GM18858 (cell line): ENCODE measurements around the gene CLCNKB.
"Not testable (repeated sequence)": the region's sequence is repeated elsewhere in the genome, so short reads cannot be mapped to it uniquely, and the experiment has no call there.

Source experiments
- ATAC-seq: cut with Tn5 transposase; IDR thresholded peaks from one replicate; pipeline ENCODE4 v1.9.1; 2021; ENCODE audit not compliant: unreplicated experiment

The CLCNKB gene

DNA sequence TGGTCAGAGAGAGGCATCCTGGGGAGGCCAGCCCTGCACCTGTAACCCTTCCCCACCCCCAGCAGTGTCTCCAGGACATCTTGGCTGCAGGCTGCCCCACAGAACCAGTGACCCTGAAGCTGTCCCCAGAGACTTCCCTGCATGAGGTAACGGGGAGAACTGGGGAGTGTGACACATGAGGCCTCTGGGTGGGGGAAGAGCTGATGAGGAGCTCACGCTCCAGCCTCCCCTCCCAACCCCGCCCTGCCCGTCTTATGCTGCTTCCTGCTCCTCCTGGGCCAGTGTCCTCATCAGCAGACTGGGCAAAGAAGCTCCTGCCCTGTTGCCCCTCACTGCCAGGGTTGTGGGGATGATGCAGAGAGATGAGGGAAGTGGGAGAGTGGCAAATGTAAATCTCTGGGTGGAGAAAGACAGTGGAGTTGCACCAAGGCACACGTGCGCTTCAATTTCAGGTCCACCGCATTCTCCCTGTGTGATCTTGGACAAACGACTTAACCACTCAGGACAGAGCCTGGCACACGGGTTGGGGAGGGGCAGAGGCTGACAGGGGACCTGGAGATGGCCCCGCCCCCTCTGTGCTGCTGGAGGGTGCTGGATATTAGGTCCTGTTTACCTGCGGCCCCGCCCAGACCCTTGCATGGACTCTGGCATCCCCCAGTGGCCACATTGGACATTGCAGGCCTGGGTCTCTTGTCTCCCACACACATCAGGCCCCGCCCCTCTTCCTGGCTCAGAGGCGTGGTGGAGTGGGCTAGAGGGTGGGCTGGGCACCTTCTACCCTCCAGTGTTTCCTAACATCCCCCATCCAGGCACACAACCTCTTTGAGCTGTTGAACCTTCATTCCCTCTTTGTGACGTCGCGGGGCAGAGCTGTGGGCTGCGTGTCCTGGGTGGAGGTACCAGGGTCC, 12.3 kb downstream of the CLCNKB start:
- no peak for ATAC-seq

DNA sequence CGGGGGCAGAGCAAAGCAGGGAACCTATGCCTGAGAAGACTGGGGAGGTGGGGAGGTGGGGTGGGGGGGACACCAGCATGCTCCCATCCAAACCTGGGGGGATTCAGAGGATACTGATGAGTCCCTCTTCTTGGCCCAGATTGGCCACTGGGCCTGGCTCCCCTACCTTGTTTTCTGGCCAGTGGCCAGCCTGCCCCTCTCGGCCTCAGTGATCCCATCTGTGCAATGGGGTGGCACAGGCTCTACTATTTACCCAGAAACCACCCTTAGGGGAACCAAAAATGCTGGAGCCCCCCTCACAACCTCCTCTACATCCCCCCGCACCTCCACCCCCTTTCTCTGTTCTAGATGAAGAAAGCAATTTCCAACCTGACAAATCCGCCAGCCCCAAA, 12.9 kb downstream of the CLCNKB start:
- not testable (repeated sequence) for ATAC-seq

DNA sequence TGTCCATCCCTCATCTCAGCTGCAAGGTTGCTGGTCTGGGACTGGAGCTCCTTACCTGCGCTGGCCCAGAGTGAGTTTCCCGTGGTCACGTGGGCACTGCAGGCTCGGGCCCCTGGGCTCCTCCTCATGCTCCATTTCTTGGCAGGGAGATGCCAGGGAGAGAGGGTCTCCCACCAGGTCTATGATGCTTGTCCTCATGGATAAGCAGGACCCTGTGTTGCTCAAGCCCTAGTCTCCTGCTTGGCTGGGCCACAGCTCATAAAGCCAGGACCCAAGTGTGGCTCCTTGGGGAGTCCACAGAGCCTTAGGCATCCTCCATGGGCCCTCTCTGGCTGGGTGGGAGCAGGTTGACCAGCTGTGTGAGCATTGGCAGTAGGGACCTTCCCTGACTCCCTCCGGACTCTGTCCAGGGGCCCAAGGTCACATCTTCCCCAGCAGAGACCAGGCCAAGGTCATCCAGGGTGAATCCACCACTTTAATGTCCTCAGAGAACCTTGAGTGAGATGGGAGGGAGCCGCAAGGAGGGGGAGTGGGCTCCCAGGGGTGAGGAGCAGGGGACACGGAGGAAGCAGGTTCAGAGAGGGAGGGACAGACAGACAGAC, 13.8 kb downstream of the CLCNKB start:
- not testable (repeated sequence) for ATAC-seq

DNA sequence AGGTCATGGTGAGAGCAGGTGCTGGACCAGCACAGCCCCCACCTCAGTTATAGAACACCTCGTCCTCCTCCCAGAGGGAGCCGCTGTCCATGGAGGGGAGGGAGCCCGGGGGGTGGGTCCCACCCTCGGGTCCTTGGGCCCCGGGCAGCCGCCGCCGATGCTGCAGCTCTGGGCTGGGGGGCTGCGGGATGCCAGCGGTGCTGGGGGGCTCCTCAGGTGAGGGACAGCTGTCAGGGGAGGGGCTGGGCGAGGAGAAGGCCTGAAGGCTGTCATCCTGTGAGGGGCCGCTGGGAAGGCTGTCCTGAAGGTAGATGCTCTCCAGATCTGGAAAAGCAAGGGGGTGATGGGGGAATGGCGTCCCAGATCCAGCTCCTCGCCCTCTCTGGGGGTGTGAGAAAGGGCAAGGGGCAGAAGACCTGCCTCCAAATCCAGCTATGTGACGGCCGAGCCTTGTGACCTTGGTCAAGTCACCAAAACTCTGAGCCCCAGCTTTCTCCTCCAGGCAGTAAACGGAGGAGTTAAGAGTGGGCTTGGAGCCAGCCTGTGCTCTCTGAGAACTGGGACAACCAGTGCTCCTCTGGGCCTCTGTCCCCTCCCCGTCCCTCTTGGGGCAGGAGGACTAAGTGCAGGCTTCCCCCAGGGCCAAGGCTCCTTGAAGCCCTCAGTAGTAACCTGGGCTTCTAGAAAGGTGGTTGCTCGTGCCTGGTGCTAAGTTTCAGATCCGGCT, 15.0 kb downstream of the CLCNKB start:
- ATAC-seq = not testable (repeated sequence)

DNA sequence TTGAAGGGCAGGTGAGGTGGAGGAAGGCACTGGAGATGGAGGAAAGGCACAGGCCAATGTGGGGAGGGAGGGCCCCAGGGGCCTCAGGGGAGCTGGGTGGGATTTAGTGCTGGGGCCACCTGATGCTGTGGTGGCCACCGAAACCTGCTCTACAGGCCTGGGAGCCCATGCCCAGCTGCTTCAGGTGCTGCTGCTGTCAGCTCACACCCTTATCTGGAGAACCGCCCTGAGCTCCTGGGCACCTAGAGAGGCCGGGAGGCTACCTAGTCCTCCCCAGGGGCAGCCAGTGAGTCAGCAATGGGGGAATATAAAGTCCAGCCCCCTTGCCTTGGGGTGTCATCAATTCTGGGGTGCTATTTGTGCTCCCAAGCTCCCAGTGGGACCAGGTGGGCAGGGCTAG, 17.7 kb downstream of the CLCNKB start:
- no peak for ATAC-seq

DNA sequence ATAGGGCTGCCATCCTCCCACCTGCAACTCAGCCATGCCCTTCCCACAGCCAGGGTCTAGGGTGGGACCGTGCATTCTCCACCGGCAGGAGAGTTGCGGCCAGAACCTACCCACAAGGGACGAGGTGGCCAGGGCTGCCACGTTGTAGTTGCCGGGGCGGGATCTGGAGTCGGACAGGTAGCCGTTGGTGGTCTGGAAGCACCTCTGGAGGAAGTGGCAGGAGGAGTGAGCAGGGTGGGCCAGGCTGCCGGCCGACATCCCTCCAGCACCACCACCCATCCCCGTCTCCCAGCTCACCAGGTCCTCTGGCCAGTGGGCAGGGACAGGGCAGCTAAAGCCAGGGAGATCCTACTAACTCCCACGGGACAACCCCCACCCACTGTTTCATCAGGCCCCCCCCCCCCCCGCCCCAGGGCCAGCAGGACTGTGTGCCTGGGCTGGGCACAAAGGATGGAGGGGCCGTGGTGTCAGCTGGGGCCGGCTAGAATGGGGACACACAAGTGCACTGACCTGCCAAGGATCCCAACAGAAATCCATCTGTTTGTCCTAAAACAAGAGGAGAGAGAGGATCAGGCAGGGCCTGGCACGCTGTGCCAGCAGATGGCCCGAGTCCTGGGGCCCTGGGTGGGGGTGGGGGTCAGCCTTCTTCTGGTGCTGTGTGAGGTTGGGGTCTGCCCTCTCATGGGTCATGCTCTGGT, 18.6 kb downstream of the CLCNKB start:
- not testable (repeated sequence) for ATAC-seq

DNA sequence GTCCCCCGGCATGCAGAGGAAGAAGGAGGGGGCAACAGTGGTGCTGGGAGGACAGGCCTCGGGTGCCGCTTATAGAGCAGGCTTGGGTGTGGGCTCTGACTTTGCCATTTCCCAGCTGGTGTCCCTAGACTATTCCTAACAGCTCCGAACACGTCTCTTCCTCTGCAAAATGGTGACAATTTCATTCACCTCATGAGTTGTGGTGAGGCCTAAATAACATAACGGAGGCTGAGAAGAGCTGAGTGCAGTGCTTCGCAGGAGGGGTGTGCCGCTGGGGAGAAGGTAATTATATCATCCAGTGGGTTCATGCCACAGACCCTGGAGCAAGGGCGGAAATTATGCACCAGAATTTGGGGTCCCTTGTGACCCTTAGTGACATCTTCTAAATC, 19.1 kb downstream of the CLCNKB start:
- not testable (repeated sequence) for ATAC-seq

DNA sequence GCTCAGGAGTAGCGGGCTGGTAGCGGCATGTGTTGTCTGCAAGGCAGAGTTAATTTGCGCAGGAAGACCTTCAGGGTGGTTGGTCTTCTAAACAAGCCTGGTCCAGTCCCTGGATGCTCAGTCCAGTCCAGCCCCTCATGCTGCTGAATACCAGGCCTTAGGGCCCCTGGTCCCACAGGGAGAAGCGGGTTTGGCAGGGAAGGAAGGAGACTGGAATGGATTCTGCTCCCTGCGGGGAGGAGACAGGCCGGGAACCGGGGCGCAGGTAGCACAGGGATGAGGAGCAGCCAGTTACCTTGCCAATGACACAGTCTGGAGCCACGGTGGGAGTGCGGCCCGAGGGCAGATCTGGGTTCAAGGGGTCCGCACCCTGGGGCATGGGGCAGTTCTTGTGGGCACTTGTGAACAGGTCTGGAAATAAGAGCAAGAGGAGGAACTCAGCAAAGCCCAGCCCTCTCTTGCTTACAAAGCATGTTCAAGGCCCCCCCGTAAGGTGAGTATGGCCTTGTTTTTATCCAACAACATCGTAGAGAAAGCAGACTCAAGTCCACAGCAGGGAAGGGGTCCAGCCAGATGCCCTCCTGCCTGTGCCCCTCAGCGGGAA, 19.7 kb downstream of the CLCNKB start:
- ATAC-seq = no peak

DNA sequence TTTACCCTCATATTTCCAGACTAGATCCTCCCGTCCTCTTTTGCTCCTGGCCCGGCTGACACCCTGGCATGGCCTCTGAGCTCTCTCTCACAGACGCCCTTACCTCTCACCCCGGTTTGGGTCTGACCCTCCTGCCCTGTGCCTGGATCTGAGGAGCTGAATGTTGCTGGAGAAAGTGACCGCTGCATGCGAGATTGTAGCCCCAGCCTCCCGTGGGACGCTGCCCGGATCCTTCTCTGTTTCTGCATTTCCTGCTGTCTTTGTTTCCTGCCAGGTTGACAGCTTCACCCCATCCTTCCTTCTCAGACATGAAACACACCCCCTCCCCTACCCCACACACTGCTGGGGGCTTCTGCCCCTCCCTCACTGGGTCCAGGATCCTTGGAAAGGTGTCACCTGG, 20.3 kb downstream of the CLCNKB start:
- no peak for ATAC-seq

DNA sequence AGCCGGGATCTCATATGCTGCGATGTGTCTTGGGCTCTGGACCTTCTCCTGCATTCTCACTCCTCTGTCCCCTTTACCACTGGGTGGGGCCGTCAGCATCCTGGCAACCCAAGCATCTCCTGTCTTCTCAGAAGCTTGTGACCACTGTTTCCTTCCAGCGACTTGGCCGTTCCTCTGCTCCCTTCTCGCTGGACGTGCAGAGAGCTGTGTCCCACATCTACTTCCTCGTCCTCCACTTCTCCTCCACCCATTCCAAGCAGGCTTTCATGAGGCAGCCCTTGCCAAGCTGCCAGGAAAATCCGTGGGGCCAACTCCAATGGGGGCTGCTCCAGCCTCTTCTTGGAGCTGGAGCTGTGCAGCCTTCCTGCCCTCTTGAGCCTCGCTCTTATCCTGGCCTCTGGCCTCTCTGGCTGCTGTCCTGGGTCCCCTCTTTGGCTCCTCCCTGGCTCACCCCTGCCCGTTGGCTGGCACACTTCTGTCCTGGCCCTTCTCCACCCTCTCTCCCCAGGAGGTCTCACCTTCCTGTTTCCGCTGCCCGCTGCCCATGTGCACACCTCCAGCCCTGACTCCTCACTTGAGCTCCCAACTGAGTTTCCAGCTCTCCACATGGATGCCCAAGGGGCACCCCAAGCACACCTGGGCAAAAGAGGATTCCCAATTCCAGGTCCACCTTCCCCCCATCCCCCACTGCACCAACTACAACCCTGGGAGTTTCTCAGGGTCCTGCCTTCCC, 21.1 kb downstream of the CLCNKB start:
- no peak for ATAC-seq

DNA sequence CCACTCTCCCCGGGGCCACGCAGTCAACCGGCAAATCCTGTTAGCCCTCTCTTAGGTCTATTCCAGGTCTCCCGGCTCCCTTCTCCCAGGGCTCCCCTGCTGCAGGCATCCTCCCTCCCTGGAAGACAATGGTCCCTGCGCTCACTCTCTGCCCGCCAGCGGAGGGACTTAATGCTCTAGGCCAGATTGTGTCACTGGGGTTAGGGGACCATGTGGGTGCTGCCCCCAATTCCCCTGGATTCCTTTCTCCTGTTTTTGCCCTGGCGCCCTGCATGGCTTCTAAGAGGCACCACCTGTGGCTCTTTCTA, 21.6 kb downstream of the CLCNKB start:
- no peak for ATAC-seq

DNA sequence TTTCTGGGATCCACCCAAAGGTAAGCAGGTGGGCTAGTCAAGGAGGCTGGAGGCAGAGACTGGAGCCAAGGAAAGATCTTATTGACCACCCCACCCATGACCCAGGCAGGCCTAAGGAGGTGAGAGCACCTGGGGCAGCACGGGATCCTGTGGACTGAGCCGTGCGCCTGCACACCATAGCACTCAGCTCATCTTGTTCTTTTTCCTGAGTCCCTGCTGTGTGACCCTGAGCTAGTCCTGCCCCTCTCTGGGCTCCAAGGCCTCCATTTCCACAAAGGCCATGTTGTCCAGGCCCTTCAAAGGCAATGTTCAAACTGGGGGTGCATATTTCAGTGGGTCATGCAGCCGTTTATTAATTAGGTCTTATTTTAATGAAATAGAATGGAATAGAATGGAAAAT, 22.7 kb downstream of the CLCNKB start:
- no peak for ATAC-seq

DNA sequence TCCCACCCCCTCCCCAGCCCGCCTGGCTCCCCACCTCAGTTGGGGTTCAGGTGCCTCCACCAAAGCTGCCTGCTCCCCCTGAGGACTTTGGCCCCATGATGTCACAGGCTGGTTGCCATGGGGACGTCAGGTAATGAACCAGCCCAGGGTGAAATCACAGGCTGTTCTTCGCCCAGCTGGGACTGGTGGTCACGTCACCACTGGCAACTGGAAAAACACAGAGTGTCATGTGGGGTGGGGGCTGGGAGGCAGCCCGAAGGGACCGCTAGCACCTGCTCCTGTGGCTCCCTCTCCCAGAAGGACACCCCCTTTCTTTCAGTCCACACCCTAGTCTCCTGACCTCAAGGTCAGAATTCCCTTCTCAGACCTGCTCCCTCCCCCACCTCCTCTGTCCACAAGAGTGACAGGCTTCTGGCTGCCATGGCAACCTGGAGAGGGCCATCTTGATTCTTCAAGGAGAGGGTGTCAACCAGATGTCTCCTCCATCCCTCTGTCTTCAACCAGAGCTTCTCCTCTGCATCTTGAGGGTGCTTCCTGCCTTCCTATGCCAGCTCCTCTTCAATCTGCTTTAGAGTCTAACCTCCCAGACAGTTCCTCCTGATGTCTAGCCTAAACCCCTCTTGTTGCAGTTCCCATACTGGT, 23.7 kb downstream of the CLCNKB start:
- ATAC-seq = no peak

DNA sequence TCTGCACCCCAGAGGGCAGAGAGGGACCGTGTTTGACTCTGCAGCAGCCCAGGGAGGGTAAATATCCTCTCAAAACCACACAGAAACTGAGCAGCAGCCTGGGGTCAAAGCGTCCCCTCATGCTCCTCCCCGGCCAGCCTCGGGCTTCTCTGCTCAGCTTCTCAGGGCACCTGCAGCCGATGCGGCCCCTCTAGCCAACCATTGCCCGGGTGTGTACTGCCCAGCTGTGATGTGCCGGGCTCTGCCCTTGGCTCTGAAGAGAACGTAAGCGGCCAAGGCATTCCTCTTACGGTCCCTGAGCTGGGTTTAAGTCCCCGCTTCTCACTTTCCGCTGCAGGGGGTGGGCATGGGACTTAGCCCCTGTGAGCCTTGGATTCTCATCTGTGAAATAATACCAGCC, 24.4 kb downstream of the CLCNKB start:
- no peak for ATAC-seq

DNA sequence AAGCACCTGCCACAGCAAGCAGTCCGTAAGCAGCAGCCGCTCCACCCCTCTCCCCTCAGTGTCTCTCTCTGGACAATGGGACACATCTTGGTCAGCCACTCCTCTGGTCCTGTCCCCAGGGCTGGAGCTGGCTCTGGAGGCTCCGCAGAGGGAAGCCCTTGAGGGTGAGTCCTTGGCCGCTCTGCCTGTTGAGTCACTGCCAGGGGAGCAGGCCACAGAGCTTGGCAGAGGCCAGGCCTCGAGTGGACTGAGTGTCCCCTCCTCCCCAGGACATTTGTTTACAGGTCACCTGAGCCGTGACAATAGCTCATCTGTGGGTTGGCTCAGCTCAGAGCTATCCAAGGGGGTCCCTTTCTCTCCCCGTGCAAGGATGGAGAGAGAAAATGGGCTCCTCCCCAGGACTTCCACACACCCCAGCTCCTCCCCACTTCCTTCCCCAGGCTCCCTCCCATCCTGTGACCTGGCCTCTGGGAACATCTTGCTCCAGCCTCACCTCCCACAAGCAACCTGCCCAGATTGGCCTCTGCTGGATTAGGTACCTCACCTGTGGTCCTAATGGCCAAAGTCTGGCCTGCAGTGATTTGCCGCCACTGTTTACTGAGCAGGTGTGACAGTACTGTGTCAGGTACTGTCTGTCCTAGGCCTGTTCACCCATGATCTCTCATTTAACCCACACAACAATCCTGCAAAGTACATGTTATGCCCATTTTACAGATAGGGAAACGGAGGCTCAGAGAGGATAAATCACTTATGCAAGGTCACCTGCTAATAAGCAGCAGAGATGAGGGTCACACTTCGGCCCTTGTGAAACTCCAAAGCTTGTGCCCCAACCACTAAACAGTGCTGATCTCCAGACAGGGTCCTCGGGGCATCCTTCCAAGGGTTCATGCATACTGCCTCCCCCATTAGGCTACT, 25.0 kb downstream of the CLCNKB start:
- ATAC-seq = no peak

DNA sequence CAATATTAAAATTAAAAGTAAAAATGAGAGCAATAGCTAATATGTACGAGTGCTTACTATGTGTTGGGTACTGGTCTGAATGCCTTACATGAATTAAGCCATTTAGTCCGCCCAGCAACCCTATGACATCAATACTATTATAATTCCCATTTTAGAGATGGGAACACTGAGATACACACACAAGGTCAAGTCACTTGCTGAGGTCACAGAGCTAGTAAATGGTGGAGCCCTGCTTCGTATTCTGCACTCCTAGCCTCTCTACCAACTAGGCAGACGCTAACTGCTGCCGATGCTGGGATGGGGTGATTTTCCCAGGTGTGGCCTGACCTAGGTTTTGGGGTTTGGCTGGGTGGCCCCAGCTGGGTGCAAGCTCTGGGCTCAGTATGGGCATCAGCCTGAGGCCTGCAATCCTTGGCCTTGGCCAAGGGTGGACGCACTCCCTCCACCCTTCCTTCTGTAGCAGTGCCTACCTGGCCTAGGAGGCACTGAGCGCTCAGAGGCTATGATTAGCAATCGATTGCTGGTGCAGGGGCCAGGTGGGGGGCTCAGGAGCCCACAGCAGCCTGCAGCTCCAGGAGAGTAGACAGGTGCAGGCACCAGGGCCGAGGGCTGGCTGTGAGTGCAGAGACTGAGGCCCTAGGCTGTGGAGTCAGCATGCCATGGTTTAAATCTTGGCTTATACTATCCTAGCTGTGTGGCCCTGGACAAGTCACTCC, 27.2 kb downstream of the CLCNKB start:
- no peak for ATAC-seq

DNA sequence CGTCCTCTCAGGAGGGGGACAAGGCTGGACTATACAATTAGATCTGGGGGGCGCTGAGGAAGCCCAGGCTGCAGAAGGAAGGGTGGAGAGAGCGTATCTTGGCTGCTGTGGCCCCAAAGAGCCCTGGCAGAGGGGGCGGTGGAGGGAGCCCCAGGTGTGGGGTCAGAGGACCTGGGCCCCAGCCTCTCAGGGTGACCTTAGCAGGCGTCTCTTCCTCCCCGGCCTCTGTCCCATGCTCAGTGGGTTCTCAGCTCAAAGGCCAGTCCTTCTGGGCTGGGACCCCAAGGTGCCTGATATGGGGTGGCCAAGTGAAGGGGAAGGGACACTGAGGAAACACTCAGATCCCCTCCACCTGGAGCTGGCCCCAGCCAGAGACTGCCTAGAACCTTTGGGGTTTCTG, 28.0 kb downstream of the CLCNKB start:
- no peak for ATAC-seq

DNA sequence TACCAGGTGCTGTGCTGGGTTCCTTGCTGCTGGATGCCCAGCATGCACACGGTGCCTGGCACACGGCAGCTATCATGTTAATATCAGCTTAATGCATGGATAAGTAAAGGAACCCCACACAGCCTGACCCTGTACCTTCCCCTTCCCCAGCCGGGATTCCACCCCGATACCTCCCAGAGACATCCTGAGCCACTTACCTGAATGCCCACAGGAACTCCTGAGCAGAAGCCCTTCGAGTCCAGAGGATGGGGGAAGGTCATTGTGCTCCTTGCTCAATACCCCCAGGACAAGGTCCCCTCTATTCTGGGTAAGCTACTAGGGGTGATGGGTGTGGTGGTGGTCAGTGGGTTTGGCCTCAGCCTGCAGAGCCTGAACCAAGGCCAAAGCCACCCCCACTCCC, 28.5 kb downstream of the CLCNKB start:
- ATAC-seq = no peak
